HG03025 (cell line): ENCODE measurements around the gene COLEC11.
"Not testable (repeated sequence)": the region's sequence is repeated elsewhere in the genome, so short reads cannot be mapped to it uniquely, and the experiment has no call there.

Source experiments
- ATAC-seq: cut with Tn5 transposase; IDR thresholded peaks from one replicate; pipeline ENCODE4 v1.9.1; 2021; ENCODE audit warnings: mild to moderate bottlenecking, moderate library complexity; ENCODE audit not compliant: unreplicated experiment, low FRiP score

COLEC11 gene

DNA sequence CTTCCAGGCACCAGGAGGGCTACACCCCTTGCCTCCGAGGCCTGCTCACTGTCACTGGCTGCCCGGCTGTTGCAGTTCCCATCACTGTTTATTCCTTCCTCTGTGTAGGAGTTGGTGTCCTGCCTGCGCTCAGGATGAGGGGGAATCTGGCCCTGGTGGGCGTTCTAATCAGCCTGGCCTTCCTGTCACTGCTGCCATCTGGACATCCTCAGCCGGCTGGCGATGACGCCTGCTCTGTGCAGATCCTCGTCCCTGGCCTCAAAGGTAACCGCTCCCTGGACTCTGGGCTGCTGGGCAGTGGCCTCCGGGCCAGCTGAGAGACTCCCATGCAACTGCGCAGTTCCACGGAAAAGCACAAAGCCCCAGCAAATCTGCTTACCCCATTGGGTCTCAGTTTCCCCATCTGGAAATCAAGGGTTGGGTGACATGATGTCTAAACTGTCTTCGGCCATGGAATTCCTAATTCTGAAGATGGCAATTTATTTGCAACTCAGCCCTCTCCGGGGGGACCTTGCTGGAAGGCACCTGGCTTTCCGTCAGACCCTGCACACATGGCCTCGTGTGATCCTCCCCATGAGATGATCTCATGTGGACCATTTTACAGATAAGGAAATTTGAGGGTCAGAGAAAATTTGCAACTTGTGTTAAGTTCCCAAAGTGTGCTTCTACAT lies 9.4 kb downstream of the COLEC11 start:
- ATAC-seq = no peak

- no peak for ATAC-seq
Observed at GRCh38 chr2:3604991-3605961, 10.4 kb downstream of the COLEC11 start.

GRCh38 chr2:3606028-3606369 lies 11.1 kb downstream of the COLEC11 start:
- ATAC-seq = no peak

- no peak for ATAC-seq
Observed at GRCh38 chr2:3606370-3607201, 11.7 kb downstream of the COLEC11 start.

- no peak for ATAC-seq
Observed at GRCh38 chr2:3608373-3609278, 13.7 kb downstream of the COLEC11 start.

- ATAC-seq = not testable (repeated sequence)
Observed at GRCh38 chr2:3609279-3609673, 14.4 kb downstream of the COLEC11 start.

GRCh38 chr2:3610415-3610814 lies 15.5 kb downstream of the COLEC11 start:
- ATAC-seq = no peak

GRCh38 chr2:3610881-3611505 lies 16.1 kb downstream of the COLEC11 start:
- ATAC-seq = no peak

- ATAC-seq = no peak
Observed at GRCh38 chr2:3611589-3611988, 16.7 kb downstream of the COLEC11 start.

- no peak for ATAC-seq
Observed at GRCh38 chr2:3612639-3613523, 18.0 kb downstream of the COLEC11 start.

- ATAC-seq = no peak
Observed at GRCh38 chr2:3613524-3613905, 18.6 kb downstream of the COLEC11 start.

GRCh38 chr2:3614743-3615142 lies 19.8 kb downstream of the COLEC11 start:
- ATAC-seq = not testable (repeated sequence)

DNA sequence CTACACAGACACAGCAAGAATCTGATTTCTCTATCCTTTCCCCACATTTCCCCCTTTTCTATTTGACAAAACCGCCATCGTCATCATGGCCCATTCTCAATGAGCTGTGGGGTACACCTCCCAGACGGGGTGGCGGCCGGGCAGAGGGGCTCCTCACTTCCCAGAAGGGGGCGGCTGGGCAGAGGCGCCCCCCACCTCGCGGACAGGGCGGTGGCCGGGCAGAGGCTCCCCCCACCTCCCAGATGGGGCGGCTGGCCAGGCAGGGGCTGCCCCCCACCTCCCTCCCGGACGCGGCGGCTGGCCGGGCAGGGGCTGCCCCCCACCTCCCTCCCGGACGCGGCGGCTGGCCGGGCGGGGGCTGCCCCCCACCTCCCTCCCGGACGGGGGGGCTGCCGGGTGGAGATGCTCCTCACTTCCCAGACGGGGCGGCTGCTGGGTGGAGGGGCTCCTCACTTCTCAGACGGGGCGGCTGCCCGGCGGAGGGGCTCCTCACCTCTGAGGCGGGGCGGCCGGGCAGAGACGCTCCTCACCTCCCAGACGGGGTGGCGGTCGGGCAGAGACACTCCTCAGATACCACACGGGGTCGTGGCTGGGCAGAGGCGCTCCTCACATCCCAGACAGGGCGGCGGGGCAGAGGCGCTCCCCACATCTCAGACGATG lies 20.8 kb downstream of the COLEC11 start:
- ATAC-seq = not testable (repeated sequence)

DNA sequence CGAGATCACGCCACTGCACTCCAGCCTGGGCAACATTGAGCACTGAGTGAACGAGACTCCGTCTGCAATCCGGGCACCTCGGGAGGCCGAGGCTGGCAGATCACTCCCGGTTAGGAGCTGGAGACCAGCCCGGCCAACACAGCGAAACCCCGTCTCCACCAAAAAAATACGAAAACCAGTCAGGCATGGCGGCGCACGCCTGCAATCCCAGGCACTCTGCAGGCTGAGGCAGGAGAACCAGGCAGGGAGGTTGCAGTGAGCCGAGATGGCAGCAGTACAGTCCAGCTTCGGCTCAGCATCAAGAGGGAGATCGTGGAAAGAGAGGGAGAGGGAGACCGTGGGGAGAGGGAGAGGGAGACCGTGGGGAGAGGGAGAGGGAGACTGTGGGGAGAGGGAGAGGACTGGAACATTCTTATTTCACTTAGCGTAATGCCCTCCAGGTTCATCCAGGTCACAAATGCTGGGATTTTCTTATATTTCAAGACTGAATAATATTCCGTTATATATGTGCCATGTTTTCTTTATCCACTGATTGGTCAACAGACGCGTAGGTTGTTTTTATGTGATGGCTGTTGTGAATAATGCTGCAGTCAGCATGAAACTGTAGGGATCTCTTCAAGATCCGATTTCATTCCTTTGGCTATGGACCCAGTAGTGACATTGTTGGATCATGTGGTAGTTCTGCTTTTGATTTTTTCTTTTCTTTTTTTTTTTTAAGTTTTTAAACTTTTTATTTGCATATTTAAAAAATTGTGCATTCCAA lies 21.7 kb downstream of the COLEC11 start:
- not testable (repeated sequence) for ATAC-seq

DNA sequence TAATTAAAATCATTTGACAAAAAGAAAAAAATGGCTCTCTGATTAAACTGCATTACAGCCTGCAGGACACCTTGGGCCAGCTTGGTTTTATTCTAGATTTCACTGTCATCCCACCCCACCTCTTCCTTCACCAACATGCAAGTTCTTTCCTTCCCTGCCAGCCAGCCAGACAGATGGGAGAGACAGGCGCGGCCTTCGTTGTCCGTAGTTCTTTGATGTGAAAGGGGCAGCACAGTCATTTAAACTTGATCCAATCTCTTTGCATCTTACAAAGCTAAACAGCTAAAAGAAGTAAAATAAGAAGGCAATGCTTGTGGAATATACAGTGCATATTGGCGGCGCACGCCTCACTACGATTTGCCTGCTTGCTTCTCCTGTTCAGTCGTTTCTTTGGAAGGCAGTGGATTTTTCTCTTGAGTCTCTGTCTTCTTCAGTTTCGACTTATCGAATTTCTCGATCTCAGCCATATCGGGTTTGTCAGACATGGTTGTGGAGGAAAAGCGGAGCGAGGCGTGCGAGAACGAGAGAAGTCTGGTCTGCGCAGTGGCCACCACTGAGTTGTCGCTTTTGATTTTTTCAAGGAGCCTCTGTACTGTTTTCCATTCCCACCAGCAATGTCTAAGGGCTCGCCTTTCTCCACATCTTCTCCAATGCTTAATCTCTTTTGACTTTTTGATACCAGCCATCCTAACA lies 22.4 kb downstream of the COLEC11 start:
- ATAC-seq = no peak

GRCh38 chr2:3618367-3618766 lies 23.5 kb downstream of the COLEC11 start:
- ATAC-seq = no peak

DNA sequence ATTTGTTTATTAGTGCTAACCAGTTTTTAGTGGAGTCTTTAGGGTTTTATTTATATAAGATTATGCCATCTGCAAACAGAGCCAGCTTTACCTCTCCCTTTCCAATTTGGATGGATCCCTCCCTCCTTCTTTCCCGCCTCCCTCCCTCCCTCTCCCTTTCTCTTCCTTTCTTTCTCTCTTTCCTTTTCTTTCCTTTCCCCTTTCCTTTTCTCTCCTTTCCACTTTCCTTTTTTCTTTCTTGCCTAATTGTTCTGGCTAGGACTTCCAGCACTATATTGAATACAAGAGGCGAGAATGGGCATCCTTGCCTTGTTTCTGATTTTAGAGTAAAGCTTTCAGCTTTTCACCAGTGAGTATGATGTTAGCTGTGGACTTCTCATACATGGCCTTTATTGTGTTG lies 24.1 kb downstream of the COLEC11 start:
- ATAC-seq = no peak
